Gastroesophageal sphincter (tissue), 4 donors: ENCODE measurements around the gene FLG. TPM values are rescaled to one million over a fixed set of nuclear protein-coding genes. Genes with fewer than 3 reads are reported as not detected.

Experiments used
- ATAC-seq: fragments of 150-250 bp; one replicate; pipeline ENCODE4 v1.9.1; 2016; ENCODE audit warnings: mild to moderate bottlenecking, moderate library complexity
- H3K27ac ChIP-seq, 4 donors: fragments of 200-600 bp; sonication (generic) in 3 of 4; 1 replicate in 3 of 4; 2 replicates in 1 of 4; pipeline ENCODE4 v1.5.1; 2016 to 2019
- H3K27me3 ChIP-seq: fragments of 200-600 bp; sonication (generic); one replicate; pipeline ENCODE4 v1.5.1; 2019
- H3K36me3 ChIP-seq, 2 donors: fragments of 200-600 bp; sonication (generic); one replicate each; pipeline ENCODE4 v1.5.1; 2019; ENCODE audit warnings: control low read depth in 1 of 2
- H3K4me1 ChIP-seq, 3 donors: fragments of 200-600 bp; sonication (generic); 1 replicate in 2 of 3; 2 replicates in 1 of 3; pipeline ENCODE4 v1.5.1; 2016 to 2019; ENCODE audit warnings: control low read depth in 2 of 3
- H3K4me3 ChIP-seq, 2 donors: fragments of 200-600 bp; sonication (generic); one replicate each; pipeline ENCODE4 v1.5.1; 2019; ENCODE audit warnings: mild to moderate bottlenecking in 1 of 2, moderate library complexity in 1 of 2
- H3K9me3 ChIP-seq, 3 donors: fragments of 200-600 bp; sonication (generic); one replicate each; pipeline ENCODE4 v1.5.1; 2017 to 2019; ENCODE audit warnings: control low read depth in 2 of 3
- CTCF ChIP-seq, 4 experiments: fragments of 200-600 bp in 2 of 4; fragments of 450-650 bp in 2 of 4; sonication (generic) in 1 of 4; IDR thresholded peaks; one replicate each; pipeline ENCODE4 v1.5.1; 2017 to 2019; ENCODE audit warnings: antibody characterized with exemption in 4 of 4, mild to moderate bottlenecking in 2 of 4, moderate library complexity in 2 of 4
- EP300 ChIP-seq: sonication (generic); formaldehyde crosslinking; IDR thresholded peaks from one replicate; pipeline ENCODE4 v1.6.1; 2017; ENCODE audit warnings: antibody characterized with exemption, mild to moderate bottlenecking
- POLR2A ChIP-seq, 2 donors: fragments of 450-650 bp; IDR thresholded peaks; one replicate each; pipeline ENCODE4 v1.6.1; 2017; ENCODE audit warnings: antibody characterized with exemption in 2 of 2, mild to moderate bottlenecking in 2 of 2, moderate library complexity in 1 of 2
- POLR2AphosphoS5 ChIP-seq: sonication (generic); formaldehyde crosslinking; IDR thresholded peaks from one replicate; pipeline ENCODE4 v1.6.1; 2017; ENCODE audit warnings: antibody characterized with exemption
- WGBS, 2 donors: methylation state at CpG; one replicate each; pipeline ENCODE4 v1.1.5; 2018; ENCODE audit warnings: low coverage in 1 of 2; 5-methylcytosine and 5-hydroxymethylcytosine counted together
- total RNA-seq, 4 donors: library from RNA; depleted of rRNA; stranded (reverse); fragments of >200 nt; gene quantifications; one replicate each; pipeline ENCODE4 v1.1.0, GENCODE V29; 2016

Gene FLG
- total RNA-seq, 4 donors from 2014 or later, result under 0.01 to 0.08 TPM; not detected in 2

GRCh38 chr1:152356736-152357135, 31.7 kb upstream of the FLG start:
- no peak overlapping the region for H3K27ac ChIP-seq
- no peaks in the 10 kb centered on the region for H3K4me1 ChIP-seq
- 47 to 63% methylated on average over 1 of the region's 1 CpG for WGBS, 2 donors
- H3K4me3 ChIP-seq, result no peak overlapping the region
- TF ChIP-seq POLR2A (IDR thresholded peaks at IDR 0.05) (no peak), EP300 (no peak), POLR2AphosphoS5 (no peak), CTCF (IDR thresholded peaks at IDR 0.05) (no peak)
- no peaks in the 10 kb centered on the region for H3K27me3 ChIP-seq
- peaks cover 0 to 4% of the 10 kb centered on the region in 2 donors for H3K36me3 ChIP-seq
- H3K9me3 ChIP-seq, result peaks cover 0 to 12% (median 0%) of the 10 kb centered on the region in 3 donors
- no peak for ATAC-seq

GRCh38 chr1:152349611-152350010, 24.6 kb upstream of the FLG start:
- no peak for ATAC-seq
- H3K27me3 ChIP-seq, result no peaks in the 10 kb centered on the region
- TF ChIP-seq POLR2A (IDR thresholded peaks at IDR 0.05) (no peak), POLR2AphosphoS5 (no peak), CTCF (IDR thresholded peaks at IDR 0.05) (no peak), EP300 (no peak)
- no peaks in the 10 kb centered on the region for H3K4me1 ChIP-seq
- WGBS, 2 donors, result 83 to 100% methylated on average over 1 to 2 of the region's 2 CpGs
- no peak overlapping the region for H3K27ac ChIP-seq
- no peak overlapping the region for H3K4me3 ChIP-seq
- peaks cover 0 to 21% of the 10 kb centered on the region in 2 donors for H3K36me3 ChIP-seq
- H3K9me3 ChIP-seq, result peaks cover 0 to 5% (median 0%) of the 10 kb centered on the region in 3 donors

GRCh38 chr1:152348447-152348846, 23.4 kb upstream of the FLG start:
- H3K27me3 ChIP-seq, result no peaks in the 10 kb centered on the region
- TF ChIP-seq EP300, result no peak
- no peak for TF ChIP-seq CTCF (IDR thresholded peaks at IDR 0.05)
- TF ChIP-seq POLR2AphosphoS5, result no peak
- TF ChIP-seq POLR2A (IDR thresholded peaks at IDR 0.05), result no peak
- H3K36me3 ChIP-seq, result peaks cover 0 to 21% of the 10 kb centered on the region in 2 donors
- no peak overlapping the region for H3K27ac ChIP-seq
- H3K9me3 ChIP-seq, result no peaks in the 10 kb centered on the region
- H3K4me3 ChIP-seq, result no peak overlapping the region
- no peaks in the 10 kb centered on the region for H3K4me1 ChIP-seq
- WGBS, 2 donors, result 38 to 43% methylated on average over 1 of the region's 1 CpG
- ATAC-seq, result no peak

- no peak for ATAC-seq
- Histone ChIP-seq H3K9me3 (no peaks in the 10 kb centered on the region), H3K27ac (no peak overlapping the region), H3K4me3 (no peak overlapping the region), H3K4me1 (no peaks in the 10 kb centered on the region), H3K27me3 (no peaks in the 10 kb centered on the region), H3K36me3 (peaks cover 0 to 21% of the 10 kb centered on the region in 2 donors)
- 4 to 13% methylated on average over 8 of the region's 8 CpGs for WGBS, 2 donors
- peak; percentile 24 to 68 (median 54) for TF ChIP-seq CTCF (IDR thresholded peaks at IDR 0.05)
- TF ChIP-seq POLR2AphosphoS5, result no peak
Measured at GRCh38 chr1:152347116-152347728, 22.2 kb upstream of the FLG start.

GRCh38 chr1:152344438-152344837, 19.4 kb upstream of the FLG start:
- no peaks in the 10 kb centered on the region for H3K9me3 ChIP-seq
- H3K36me3 ChIP-seq, result peaks cover 0 to 3% of the 10 kb centered on the region in 2 donors
- H3K4me1 ChIP-seq, result no peaks in the 10 kb centered on the region
- H3K4me3 ChIP-seq, result no peak overlapping the region
- TF ChIP-seq EP300, result no peak
- TF ChIP-seq POLR2AphosphoS5, result no peak
- no peak for TF ChIP-seq CTCF (IDR thresholded peaks at IDR 0.05)
- TF ChIP-seq POLR2A (IDR thresholded peaks at IDR 0.05), result no peak
- no peaks in the 10 kb centered on the region for H3K27me3 ChIP-seq
- ATAC-seq, result no peak
- H3K27ac ChIP-seq, result no peak overlapping the region
